PC-3 (cell line): ENCODE results near the gene ZNF496. TPM values are rescaled to one million over a fixed set of nuclear protein-coding genes. Genes with fewer than 3 reads are reported as not detected.

Source experiments
- ATAC-seq: fragments of 200-7000 bp; cut with Tn5 transposase; 2 replicates; pipeline ENCODE4 v1.9.1; 2020; ENCODE audit warnings: mild to moderate bottlenecking, moderate library complexity
- BruUV-seq: library from RNA; stranded (reverse); fragments of 400-500 nt; replicated peaks from 2 replicates; lab custom pipeline; 2021; lab: Mats Ljungman, UMichigan
- CTCF ChIA-PET: fragments of 300-600 bp; sonication (Branson Sonifier 250); formaldehyde crosslinking; loops from one replicate; lab custom pipeline; 2022; ENCODE audit warnings: antibody characterized with exemption; lab: Charles Lee
- POLR2A ChIA-PET: fragments of 300-600 bp; sonication (Branson Sonifier 250); formaldehyde crosslinking; loops from one replicate; lab custom pipeline; 2022; ENCODE audit warnings: antibody characterized with exemption; ENCODE audit not compliant: unreplicated experiment; lab: Charles Lee
- DNase-seq: peaks from one replicate; pipeline ENCODE4 v3.0.0-alpha.2; 2015
- H2AFZ ChIP-seq: fragments of 300-600 bp; sonication (generic); 2 replicates; pipeline ENCODE4 v1.6.0; 2016; ENCODE audit warnings: antibody characterized with exemption, low read length
- H3F3A ChIP-seq: fragments of 300-600 bp; sonication (generic); one replicate; pipeline ENCODE4 v1.6.0; 2017; ENCODE audit warnings: antibody characterized with exemption, low read length, control low read depth, mild to moderate bottlenecking; ENCODE audit not compliant: unreplicated experiment
- H3K27ac ChIP-seq: fragments of 300-600 bp; sonication (generic); 2 replicates; pipeline ENCODE4 v1.5.1; 2016; ENCODE audit warnings: mild to moderate bottlenecking, low read length
- H3K27me3 ChIP-seq: fragments of 300-600 bp; sonication (generic); 2 replicates; pipeline ENCODE4 v1.6.1; 2016; ENCODE audit warnings: low read length, mixed read lengths
- H3K36me3 ChIP-seq: fragments of 300-600 bp; sonication (generic); 2 replicates; pipeline ENCODE4 v1.6.1; 2016; ENCODE audit warnings: low read depth, mixed run types, low read length, mixed read lengths
- H3K4me1 ChIP-seq: fragments of 300-600 bp; sonication (generic); 2 replicates; pipeline ENCODE4 v1.5.1; 2016; ENCODE audit warnings: low read length; ENCODE audit not compliant: insufficient read depth
- H3K4me2 ChIP-seq: fragments of 300-600 bp; sonication (generic); 2 replicates; pipeline ENCODE4 v1.6.0; 2016; ENCODE audit warnings: low read length
- H3K4me3 ChIP-seq: fragments of 300-600 bp; sonication (generic); 2 replicates; pipeline ENCODE4 v1.5.1; 2016; ENCODE audit warnings: mild to moderate bottlenecking, low read length, mixed read lengths
- H3K79me2 ChIP-seq: fragments of 300-600 bp; sonication (generic); 2 replicates; pipeline ENCODE4 v1.6.1; 2017; ENCODE audit warnings: low read length, mixed read lengths
- H3K9ac ChIP-seq: fragments of 300-600 bp; sonication (generic); 2 replicates; pipeline ENCODE4 v1.6.0; 2016; ENCODE audit warnings: mild to moderate bottlenecking, low read length
- H3K9me2 ChIP-seq: fragments of 300-600 bp; sonication (generic); replicated peaks from 2 replicates; pipeline ENCODE4 v1.6.1; 2016; ENCODE audit warnings: mixed run types, low read length, mixed read lengths
- H3K9me3 ChIP-seq: fragments of 300-600 bp; sonication (generic); 2 replicates; pipeline ENCODE4 v1.6.1; 2016; ENCODE audit warnings: low read length, mixed read lengths
- H4K20me1 ChIP-seq: fragments of 300-600 bp; sonication (generic); 2 replicates; pipeline ENCODE4 v1.6.1; 2016; ENCODE audit warnings: low read length, mixed read lengths
- EZH2 ChIP-seq: fragments of 300-600 bp; sonication (generic); IDR thresholded peaks from one replicate; pipeline ENCODE4 v1.6.1; 2017; ENCODE audit warnings: antibody characterized with exemption, mild to moderate bottlenecking, low read length; ENCODE audit not compliant: unreplicated experiment
- EZH2phosphoT487 ChIP-seq: fragments of 300-600 bp; sonication (generic); IDR thresholded peaks from 2 replicates; pipeline ENCODE4 v1.6.1; 2018; ENCODE audit warnings: mild to moderate bottlenecking, antibody characterized with exemption, low read length, borderline replicate concordance
- intact Hi-C: fragments of 100-400 bp; cut with micrococcal nuclease; formaldehyde crosslinking; loops from 2 replicates; pipeline ENCODE4 v1.9.0; 2023
- total RNA-seq: library from RNA; depleted of rRNA; stranded (reverse); fragments of >200 nt; gene quantifications from 2 replicates; pipeline ENCODE4 v1.2.3, GENCODE V29; 2014
- TF ChIP-seq, protein P1 (sequence below): fragments of 300-600 bp; sonication (generic); conservative IDR thresholded peaks from 2 replicates; pipeline ENCODE4 v1.5.1; 2017; ENCODE audit warnings: antibody characterized with exemption, low read depth, mild to moderate bottlenecking, low read length

The ZNF496 gene
- total RNA-seq, 1 experiment from 2014 or later = 79.4 TPM

DNA sequence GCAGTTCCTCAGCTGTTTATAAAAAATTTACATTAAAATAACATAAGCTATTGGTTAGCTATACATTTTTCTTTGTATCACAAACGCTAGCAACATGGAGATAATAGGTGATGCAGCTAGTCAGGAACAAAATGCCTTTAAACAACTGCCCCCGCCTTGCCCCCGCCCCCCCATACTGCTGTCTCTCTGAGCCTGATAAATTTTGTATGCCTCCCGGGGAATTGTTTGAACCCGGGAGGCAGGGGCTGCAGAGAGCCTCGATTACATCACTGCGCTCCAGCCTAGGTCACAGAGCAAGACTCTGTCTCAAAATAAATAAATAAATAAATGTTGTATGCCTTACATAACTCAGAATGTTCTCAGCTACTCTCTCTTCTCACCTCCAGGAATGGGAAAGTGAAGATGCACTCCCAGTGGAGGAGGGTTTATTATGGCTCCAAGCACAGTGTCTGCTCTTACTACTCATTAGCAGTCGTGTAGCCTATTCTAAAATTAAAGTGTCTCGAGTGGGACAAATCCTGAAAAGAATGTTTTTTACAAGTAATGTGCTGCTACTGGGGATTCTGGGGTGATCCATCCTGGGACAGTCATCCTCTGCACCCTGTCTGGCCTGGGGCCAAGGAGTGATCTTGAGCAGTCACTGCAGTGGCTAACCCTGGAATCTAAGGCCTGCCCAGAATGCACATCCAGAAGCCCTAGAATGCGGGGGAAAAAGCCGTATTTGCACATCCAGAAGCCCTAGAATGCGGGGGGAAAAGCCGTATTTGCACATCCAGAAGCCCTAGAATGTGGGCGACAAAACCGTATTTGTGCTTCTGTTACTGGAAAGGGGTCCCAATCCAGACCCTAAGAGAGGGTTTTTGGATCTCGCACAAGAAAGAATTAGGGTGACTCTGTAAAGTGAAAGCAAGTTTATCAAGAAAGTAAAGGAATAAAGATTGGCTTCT is 39.4 kb upstream of the ZNF496 start:
- Histone ChIP-seq H3F3A (no peaks in the 10 kb centered on the region), H3K79me2 (no peaks in the 10 kb centered on the region), H3K9me2 (no peaks in the 10 kb centered on the region), H3K27ac (no peak overlapping the region), H3K4me3 (no peak overlapping the region), H3K4me1 (peaks cover 12% of the 10 kb centered on the region; the same call in 1 of the 2 replicates), H2AFZ (0 out of 2 replicates have a peak overlapping the region, but pooled peaks have one; percentile 11), H4K20me1 (no peaks in the 10 kb centered on the region), H3K9me3 (no peaks in the 10 kb centered on the region), H3K4me2 (no peak overlapping the region), H3K9ac (no peak overlapping the region), H3K36me3 (no peaks in the 10 kb centered on the region), H3K27me3 (no peaks in the 10 kb centered on the region)
- no TSS peak for BruUV-seq
- DNase-seq (no peak), ATAC-seq (no peak)
- TF ChIP-seq EZH2phosphoT487 = no peak
- TF ChIP-seq, protein P1, sequence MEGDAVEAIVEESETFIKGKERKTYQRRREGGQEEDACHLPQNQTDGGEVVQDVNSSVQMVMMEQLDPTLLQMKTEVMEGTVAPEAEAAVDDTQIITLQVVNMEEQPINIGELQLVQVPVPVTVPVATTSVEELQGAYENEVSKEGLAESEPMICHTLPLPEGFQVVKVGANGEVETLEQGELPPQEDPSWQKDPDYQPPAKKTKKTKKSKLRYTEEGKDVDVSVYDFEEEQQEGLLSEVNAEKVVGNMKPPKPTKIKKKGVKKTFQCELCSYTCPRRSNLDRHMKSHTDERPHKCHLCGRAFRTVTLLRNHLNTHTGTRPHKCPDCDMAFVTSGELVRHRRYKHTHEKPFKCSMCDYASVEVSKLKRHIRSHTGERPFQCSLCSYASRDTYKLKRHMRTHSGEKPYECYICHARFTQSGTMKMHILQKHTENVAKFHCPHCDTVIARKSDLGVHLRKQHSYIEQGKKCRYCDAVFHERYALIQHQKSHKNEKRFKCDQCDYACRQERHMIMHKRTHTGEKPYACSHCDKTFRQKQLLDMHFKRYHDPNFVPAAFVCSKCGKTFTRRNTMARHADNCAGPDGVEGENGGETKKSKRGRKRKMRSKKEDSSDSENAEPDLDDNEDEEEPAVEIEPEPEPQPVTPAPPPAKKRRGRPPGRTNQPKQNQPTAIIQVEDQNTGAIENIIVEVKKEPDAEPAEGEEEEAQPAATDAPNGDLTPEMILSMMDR = no peak
- TF ChIP-seq EZH2 = no peak
- intact Hi-C loops = no loop called here
- ChIA-PET CTCF (no interaction called here), POLR2A (no interaction called here)

DNA sequence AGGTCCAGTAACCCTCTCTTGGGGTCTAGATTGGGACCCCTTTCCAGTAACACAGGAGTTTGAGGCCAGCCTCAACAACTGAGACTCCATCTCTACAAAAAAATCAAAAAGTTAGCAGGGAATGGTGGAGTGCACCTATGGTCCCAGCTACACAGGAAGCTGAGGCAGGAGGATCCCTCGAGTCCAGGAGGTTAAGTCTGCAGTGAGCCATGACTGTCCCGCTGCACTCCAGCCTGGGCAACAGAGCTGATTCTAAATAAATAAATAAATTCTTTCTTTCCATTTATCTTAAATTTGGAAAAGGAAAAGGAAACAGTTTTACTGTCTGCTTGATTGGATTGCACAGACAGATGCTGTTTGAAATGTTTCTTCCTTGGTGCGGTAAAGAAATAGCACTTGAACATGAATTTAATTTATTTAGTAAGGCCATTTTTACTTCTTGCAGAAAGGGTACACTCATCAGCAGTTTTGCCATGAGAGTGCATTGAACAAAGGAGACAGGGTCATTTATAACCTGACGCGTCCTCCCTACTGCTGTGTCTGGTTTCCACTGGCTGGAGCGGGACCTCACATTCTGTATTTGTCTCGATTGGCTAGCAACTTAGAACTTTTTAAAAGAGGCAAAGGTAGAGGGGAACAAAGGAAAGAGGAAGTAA is 37.0 kb upstream of the ZNF496 start:
- CTCF ChIA-PET = interaction anchor here (0.7 kb wide), 1 partner anchor 33 kb away, joined by 5 read pairs; no protein-coding TSS in a partner anchor
- BruUV-seq = no TSS peak
- Histone ChIP-seq H3K79me2 (no peaks in the 10 kb centered on the region), H3F3A (no peaks in the 10 kb centered on the region), H3K27me3 (0 out of 2 replicates have a peak, but pooled peaks cover 2% of the 10 kb centered on the region), H3K9me2 (no peaks in the 10 kb centered on the region), H3K27ac (no peak overlapping the region), H2AFZ (no peak overlapping the region), H3K4me3 (no peak overlapping the region), H3K9me3 (no peaks in the 10 kb centered on the region), H4K20me1 (no peaks in the 10 kb centered on the region), H3K4me1 (peaks cover 6% of the 10 kb centered on the region; the same call in 1 of the 2 replicates), H3K36me3 (no peaks in the 10 kb centered on the region), H3K4me2 (no peak overlapping the region), H3K9ac (no peak overlapping the region)
- POLR2A ChIA-PET = no interaction called here
- DNase-seq = no peak
- intact Hi-C loops = no loop called here
- TF ChIP-seq, protein P1 = no peak
- TF ChIP-seq EZH2 (no peak), EZH2phosphoT487 (no peak)
- no peak for ATAC-seq
